Measurements from ENCODE around the gene SUSD6. TPM values are rescaled to one million over a fixed set of nuclear protein-coding genes. Genes with fewer than 3 reads are reported as not detected.
"Not testable (repeated sequence)": the region's sequence is repeated elsewhere in the genome, so short reads cannot be mapped to it uniquely, and the experiment has no call there.

SUSD6 gene
- total RNA-seq, 1 experiment from 2014 or later: 5.9 TPM

GRCh38 chr14:69580009-69580577 is 31.3 kb upstream of the SUSD6 start:
- Histone ChIP-seq H3K36me3 (no peaks in the 10 kb centered on the region), H3K27me3 (no peaks in the 10 kb centered on the region), H3K27ac (no peak overlapping the region), H3K4me3 (no peak overlapping the region), H3K9me3 (replicated peaks) (no peaks in the 10 kb centered on the region), H3K4me1 (no peaks in the 10 kb centered on the region)
- peak; percentile 42 to 62 for DNase-seq

GRCh38 chr14:69581316-69581935 is 30.0 kb upstream of the SUSD6 start:
- Histone ChIP-seq H3K27ac (no peak overlapping the region), H3K36me3 (no peaks in the 10 kb centered on the region), H3K27me3 (no peaks in the 10 kb centered on the region), H3K9me3 (replicated peaks) (no peaks in the 10 kb centered on the region), H3K4me1 (no peaks in the 10 kb centered on the region), H3K4me3 (no peak overlapping the region)
- no peak for DNase-seq

- Histone ChIP-seq H3K27me3 (no peaks in the 10 kb centered on the region), H3K9me3 (replicated peaks) (no peaks in the 10 kb centered on the region), H3K4me3 (no peak overlapping the region), H3K4me1 (no peaks in the 10 kb centered on the region), H3K36me3 (no peaks in the 10 kb centered on the region), H3K27ac (no peak overlapping the region)
- no peak for DNase-seq
These were observed 29.2 kb upstream of the SUSD6 start for GRCh38 chr14:69582212-69582611.

GRCh38 chr14:69582829-69583228 is 28.6 kb upstream of the SUSD6 start:
- DNase-seq: no peak
- Histone ChIP-seq H3K4me3 (no peak overlapping the region), H3K4me1 (no peaks in the 10 kb centered on the region), H3K27me3 (no peaks in the 10 kb centered on the region), H3K36me3 (no peaks in the 10 kb centered on the region), H3K27ac (no peak overlapping the region), H3K9me3 (replicated peaks) (no peaks in the 10 kb centered on the region)

- H3K36me3 ChIP-seq: no peaks in the 10 kb centered on the region
- no peaks in the 10 kb centered on the region for H3K9me3 ChIP-seq (replicated peaks)
- no peak for DNase-seq
- H3K27ac ChIP-seq: no peak overlapping the region
- no peaks in the 10 kb centered on the region for H3K4me1 ChIP-seq
- H3K4me3 ChIP-seq: no peak overlapping the region
- no peaks in the 10 kb centered on the region for H3K27me3 ChIP-seq
These were observed 27.0 kb upstream of the SUSD6 start for GRCh38 chr14:69584389-69584788.

GRCh38 chr14:69586404-69586803 is 25.0 kb upstream of the SUSD6 start:
- H3K27ac ChIP-seq: no peak overlapping the region
- no peaks in the 10 kb centered on the region for H3K27me3 ChIP-seq
- H3K36me3 ChIP-seq: no peaks in the 10 kb centered on the region
- no peak overlapping the region for H3K4me3 ChIP-seq
- no peaks in the 10 kb centered on the region for H3K4me1 ChIP-seq
- H3K9me3 ChIP-seq (replicated peaks): no peaks in the 10 kb centered on the region
- no peak for DNase-seq

- Histone ChIP-seq H3K4me1 (peaks cover 2% of the 10 kb centered on the region), H3K4me3 (no peak overlapping the region), H3K9me3 (replicated peaks) (no peaks in the 10 kb centered on the region), H3K27ac (no peak overlapping the region), H3K27me3 (no peaks in the 10 kb centered on the region), H3K36me3 (no peaks in the 10 kb centered on the region)
- DNase-seq: no peak
These were observed 24.0 kb upstream of the SUSD6 start for GRCh38 chr14:69587389-69587788.

- Histone ChIP-seq H3K27me3 (no peaks in the 10 kb centered on the region), H3K4me1 (peaks cover 15% of the 10 kb centered on the region), H3K9me3 (replicated peaks) (no peaks in the 10 kb centered on the region), H3K4me3 (no peak overlapping the region), H3K27ac (no peak overlapping the region), H3K36me3 (no peaks in the 10 kb centered on the region)
- no peak for DNase-seq
These were observed 20.1 kb upstream of the SUSD6 start for GRCh38 chr14:69591317-69591716.

GRCh38 chr14:69593018-69593677 is 18.2 kb upstream of the SUSD6 start:
- Histone ChIP-seq H3K4me1 (peaks cover 15% of the 10 kb centered on the region), H3K4me3 (peak overlapping the region; percentile 30), H3K27ac (peak overlapping the region; percentile 56), H3K36me3 (no peaks in the 10 kb centered on the region), H3K9me3 (replicated peaks) (no peaks in the 10 kb centered on the region), H3K27me3 (no peaks in the 10 kb centered on the region)
- peak; percentile 91 to 97 for DNase-seq

- no peaks in the 10 kb centered on the region for H3K9me3 ChIP-seq (replicated peaks)
- no peak overlapping the region for H3K27ac ChIP-seq
- H3K4me3 ChIP-seq: no peak overlapping the region
- DNase-seq: no peak
- no peaks in the 10 kb centered on the region for H3K36me3 ChIP-seq
- peaks cover 15% of the 10 kb centered on the region for H3K4me1 ChIP-seq
- H3K27me3 ChIP-seq: no peaks in the 10 kb centered on the region
These were observed 16.6 kb upstream of the SUSD6 start for GRCh38 chr14:69594846-69595245.

- DNase-seq: no peak
- Histone ChIP-seq H3K36me3 (no peaks in the 10 kb centered on the region), H3K27ac (no peak overlapping the region), H3K4me3 (no peak overlapping the region), H3K4me1 (peaks cover 15% of the 10 kb centered on the region), H3K27me3 (no peaks in the 10 kb centered on the region), H3K9me3 (replicated peaks) (no peaks in the 10 kb centered on the region)
These were observed 16.1 kb upstream of the SUSD6 start for GRCh38 chr14:69595336-69595735.

- H3K9me3 ChIP-seq (replicated peaks); H3K27ac ChIP-seq; H3K36me3 ChIP-seq; H3K4me1 ChIP-seq; DNase-seq; H3K27me3 ChIP-seq; H3K4me3 ChIP-seq: not testable (repeated sequence)
These were observed 12.0 kb upstream of the SUSD6 start for GRCh38 chr14:69599431-69599830.

GRCh38 chr14:69600304-69600891 is 11.0 kb upstream of the SUSD6 start:
- Histone ChIP-seq H3K4me1 (no peaks in the 10 kb centered on the region), H3K27ac (no peak overlapping the region), H3K4me3 (no peak overlapping the region), H3K9me3 (replicated peaks) (no peaks in the 10 kb centered on the region), H3K27me3 (no peaks in the 10 kb centered on the region), H3K36me3 (no peaks in the 10 kb centered on the region)
- no peak for DNase-seq

GRCh38 chr14:69605738-69606137 is 5.7 kb upstream of the SUSD6 start:
- Histone ChIP-seq H3K27ac (no peak overlapping the region), H3K36me3 (no peaks in the 10 kb centered on the region), H3K4me1 (peaks cover 7% of the 10 kb centered on the region; the same call in 1 of the 2 replicates), H3K27me3 (no peaks in the 10 kb centered on the region), H3K4me3 (no peak overlapping the region), H3K9me3 (replicated peaks) (no peaks in the 10 kb centered on the region)
- DNase-seq: no peak

All from SJCRH30 (cell line).